Raji (cell line): ENCODE measurements around the gene ZBTB43.

Source experiments
- POLR2A ChIP-seq: IDR thresholded peaks from 2 replicates; pipeline ENCODE4 v1.6.1; 2011; ENCODE audit warnings: low read depth, low read length, control low read depth; ENCODE audit not compliant: insufficient read depth

Gene ZBTB43

DNA sequence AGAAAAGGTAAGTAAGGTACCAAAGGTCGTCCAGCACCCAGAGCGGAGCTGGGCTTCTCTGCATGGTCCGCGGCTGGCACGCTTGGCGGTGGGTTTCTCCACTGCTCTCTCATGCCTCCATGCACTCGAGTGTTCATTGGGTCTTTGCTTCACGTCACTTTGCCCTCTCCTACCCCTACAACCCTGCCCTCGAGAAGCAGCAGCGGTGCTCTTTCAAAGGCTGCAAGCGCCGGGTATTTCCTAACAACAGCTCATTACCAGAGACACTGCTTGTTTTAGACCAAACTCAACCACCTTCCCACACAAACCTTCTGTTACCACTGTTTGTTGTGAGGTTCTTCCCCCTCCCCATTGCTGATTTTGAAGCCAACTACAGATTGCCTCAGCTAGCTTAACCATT lies 34.1 kb downstream of the ZBTB43 start:
- TF ChIP-seq POLR2A = no peak

DNA sequence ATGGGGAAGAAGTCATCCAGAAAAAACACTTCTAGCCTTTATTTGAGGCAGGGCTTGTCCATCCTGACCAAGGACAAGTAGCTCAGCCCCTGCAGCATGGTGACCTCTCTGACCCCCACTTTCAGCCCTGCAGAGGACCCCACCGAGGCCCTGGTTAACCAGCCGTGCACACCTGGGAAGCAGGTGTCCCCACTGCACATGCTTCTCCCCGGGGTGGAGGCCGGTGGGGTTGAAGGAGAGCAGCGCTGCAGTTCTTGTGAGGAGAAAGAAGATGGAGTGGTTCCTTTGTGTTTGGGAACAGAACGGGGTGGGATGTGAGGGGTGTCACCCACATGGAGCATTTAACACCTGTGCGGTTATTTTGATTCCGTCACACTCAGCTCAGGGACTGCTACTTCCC lies 34.5 kb downstream of the ZBTB43 start:
- no peak for TF ChIP-seq POLR2A

DNA sequence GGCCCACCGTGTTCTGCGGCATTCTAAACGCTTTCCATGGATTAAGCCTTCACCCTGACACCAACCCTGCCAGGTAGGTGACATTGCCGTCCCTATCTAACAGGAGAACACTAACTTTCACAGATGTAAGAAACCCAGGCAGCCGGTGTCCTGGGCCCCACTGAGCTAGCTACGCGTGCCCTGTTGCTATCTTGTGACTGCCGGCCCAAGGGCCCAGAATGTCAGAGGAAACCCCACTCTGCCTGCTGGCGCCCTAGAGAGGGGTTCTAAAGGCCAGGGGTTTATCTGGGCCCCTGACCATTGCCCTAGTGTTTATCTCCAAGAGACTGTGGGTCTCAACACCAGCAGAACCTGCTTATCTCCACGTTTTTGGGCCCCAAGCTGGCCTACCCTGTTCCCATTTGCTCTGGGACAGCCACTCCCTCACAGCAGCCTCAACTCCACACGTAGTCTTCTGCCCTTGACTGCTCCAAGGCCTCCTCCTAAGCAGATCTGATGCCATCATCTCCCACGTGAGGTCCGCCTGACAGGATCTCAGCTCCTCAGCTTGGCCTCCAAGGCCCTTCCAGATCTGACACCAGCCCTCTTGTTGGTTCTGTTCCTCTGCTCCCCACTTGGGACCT lies 37.5 kb downstream of the ZBTB43 start:
- TF ChIP-seq POLR2A = no peak

DNA sequence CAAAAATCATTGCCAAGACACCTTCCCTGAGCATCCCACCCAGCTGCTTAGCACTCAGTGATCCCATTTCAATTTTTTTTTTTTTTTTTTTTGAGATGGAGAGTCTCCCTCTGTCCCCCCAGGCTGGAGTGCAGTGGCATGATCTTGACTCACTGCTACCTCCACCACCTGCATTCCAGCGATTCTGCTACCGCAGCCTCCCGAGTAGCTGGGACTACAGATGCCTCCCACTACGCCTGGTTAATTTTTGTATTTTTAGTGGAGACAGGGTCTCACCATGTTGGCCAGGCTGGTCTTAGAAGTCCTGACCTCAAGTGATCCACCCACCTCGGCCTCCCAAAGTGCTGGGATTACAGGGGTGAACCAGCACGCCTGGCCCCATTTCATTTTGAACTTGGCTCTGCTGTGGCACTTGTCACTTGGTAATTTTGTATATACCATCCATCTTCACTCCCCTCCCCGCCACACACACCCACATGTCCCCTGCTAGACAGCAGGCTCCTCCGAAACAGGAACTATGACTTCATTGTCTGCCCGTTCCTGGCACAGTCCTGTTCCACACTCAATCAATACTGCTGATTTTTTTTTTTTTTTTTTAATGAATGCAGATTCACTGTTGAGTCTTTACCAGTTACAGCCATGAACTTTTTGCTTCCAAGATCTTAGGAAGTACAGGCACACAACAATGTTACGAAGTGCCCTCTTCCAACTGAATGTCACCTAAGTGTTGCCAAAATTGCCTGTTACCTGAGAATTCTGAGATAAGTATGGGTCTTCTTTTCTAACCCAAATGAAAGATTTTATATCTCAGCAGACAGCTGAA lies 38.3 kb downstream of the ZBTB43 start:
- TF ChIP-seq POLR2A = no peak

DNA sequence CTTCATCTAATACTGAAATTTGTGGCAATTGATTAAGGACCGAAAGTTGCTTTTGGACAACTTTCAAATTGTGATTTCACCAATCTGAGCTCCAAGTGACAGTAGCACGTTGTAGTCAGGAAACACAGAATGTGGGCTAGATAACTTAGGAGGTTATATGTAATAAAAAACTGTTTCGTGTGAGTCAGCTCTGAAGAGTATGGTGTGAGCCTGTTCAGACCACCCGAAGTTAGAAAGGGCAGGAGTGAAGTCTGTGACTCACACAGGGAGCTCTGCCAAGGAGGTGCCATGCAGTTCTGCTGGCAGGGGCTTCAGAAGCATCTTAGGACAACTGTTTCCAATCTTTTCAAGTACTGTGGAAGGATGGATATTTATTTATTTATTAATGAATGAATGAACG lies 39.2 kb downstream of the ZBTB43 start:
- no peak for TF ChIP-seq POLR2A

DNA sequence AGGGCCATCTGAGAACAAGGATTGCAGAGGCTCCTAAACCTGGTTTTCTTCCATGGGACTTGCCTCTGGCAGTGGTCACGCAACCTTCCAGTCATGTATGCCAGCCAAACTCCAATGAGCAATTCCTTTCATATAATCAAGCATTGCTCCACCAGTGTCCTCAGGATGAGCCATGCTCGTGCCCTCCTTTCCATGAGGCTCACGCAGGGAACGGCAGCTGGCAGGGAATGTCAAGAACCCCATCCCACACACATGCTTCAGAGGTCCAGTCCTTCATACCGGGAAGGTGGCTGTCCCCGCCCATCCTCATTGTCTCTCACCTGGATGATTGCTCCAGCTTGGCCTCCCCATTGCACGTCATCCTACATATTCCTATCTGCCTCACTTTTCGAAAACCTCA lies 42.2 kb downstream of the ZBTB43 start:
- no peak for TF ChIP-seq POLR2A

DNA sequence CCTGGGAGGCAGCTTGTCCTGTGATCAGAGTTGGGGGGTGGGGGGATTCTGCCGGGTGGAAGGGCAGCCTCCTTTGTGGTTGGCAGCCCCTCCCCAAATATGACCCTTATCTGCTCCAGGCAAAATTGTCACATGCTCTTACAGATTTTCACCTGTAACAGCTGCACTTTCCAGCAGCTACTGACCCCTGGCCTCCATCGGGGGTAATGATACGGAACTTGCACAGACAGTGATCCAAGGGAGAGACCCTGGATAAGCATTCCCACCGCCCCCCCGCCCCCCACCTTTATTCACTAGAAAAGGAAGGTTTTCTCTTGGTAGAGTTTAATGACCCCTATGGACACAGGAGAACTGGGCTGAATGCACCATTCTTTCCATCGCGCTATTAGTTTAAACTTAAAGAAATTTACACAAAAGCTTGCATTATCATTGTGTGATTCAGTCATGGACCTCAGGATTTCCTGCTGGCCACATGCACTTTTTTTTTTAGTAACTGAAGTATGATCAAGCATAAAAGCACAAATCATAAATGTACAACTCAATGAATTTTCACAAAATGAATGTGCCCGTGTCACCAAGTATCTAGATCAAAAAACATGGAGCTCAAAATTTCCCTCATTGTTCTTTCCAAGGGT lies 44.9 kb downstream of the ZBTB43 start:
- TF ChIP-seq POLR2A = no peak

DNA sequence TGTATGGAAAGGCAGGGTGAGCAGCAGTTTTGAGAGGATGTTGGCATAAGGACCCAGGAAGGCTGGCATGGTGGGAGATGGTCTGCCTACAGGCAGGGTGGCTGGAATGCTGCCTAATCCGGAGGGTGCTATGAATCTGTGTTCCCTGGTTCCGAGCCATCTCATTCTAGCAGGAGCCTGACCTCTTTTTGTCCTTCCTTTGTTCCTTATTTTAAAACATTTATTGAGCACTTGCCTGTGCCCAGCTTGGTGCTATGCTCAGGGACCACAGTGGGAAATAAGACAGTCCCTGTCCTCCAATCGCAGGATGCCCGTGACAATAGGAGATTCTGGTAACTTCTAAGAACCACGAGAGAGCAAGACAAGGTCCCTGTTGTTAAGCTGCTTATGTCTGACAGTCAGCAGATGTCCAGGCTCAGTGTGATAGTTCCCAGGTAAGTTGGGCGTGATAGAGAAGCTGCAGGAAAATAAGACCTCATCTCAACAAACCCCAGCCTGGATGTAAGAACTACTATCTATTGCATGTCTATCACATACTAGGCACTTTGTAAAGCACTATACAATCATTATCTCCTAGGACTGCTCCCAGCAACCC lies 46.5 kb downstream of the ZBTB43 start:
- TF ChIP-seq POLR2A = no peak

DNA sequence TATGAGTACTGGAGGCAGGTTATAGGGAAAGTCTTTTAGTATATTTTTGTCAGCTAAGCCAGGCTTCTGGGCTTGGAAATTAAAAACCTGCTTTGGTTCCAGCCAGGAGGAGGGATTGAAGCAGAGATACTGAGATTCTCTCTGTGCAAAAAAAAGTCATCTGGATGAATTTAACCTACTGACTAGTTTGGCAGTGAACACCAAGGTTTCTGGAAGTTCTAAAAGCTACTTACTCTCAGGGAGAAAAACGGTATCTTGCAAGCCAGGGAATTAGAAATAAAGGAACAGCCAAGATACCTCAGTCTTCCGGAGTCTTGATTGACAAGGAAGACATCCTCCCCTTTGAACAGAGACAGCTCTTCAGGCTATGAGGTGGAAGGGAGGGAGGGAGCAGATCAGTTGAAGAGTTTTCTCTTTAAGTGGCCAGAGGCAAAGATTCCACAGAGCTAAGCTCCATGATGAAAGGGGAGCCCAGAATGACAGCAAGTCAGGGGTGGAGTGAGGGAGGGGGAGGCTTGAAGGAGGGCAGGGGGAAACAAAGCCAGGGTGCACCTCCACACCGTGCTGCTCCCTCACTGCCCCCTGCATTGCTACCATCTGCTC lies 47.3 kb downstream of the ZBTB43 start:
- no peak for TF ChIP-seq POLR2A

DNA sequence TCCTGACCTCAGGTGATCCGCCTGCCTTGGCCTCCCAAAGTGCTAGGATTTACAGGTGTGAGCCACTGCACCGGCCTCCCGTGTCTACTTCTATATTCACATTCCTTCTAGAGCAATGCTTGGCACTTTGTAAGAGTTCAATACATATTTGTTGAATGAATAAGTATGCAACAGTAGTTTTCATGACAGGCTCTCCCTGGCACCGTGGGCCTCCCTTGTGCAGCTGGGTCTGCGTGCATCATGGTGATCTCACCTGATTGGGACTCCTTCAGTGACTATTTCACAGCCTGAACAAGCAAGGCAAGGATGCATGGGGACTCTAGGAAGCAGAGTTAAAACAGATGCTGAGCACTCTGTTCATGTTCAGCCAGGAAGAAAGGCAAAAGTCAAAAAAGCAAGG lies 48.8 kb downstream of the ZBTB43 start:
- no peak for TF ChIP-seq POLR2A

DNA sequence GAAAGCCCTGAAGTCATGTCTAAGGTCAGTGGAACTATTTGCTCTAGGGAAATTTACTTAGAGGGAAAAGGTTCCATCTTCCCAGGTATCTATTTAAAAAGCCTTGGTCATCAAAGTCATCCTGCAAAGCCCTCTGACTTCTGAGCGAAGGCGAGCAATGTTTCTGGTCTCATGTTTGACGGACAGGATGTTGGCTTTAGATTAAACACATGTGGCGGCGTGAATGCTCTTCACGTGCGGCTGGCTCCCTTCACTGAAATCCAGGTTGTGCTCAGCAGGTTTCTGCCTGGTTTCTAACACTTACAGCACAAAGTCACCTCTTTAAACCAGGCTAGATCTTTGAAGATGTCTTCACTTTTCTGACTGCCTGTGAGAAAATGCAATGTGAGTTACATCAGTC lies 49.9 kb downstream of the ZBTB43 start:
- TF ChIP-seq POLR2A = no peak

DNA sequence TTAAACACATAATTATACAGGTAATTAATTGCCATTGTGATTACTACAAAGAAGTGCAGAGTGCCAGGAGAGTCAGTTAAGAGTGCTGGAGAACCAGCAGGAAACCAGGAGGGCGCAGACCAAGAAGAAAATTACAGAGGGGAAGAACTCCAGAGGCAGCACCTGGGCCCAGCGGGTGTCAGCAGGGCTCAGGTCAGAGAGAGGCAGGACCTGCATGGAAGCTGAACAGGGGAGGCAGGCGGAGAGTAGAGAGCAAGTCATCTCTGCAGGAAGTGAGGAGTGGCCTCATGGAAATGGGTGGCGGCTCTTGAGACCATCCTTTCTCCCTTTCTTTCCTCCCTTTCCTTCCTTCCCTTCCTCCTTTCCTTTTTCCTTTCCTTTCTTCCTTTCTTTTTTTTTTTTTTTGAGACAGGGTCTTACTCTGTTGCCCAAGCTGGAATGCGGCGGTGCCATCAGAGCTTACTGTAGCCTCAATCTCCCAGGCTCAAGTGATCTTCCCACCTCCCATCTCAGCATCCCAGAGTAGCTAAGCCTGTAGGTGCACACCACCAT lies 51.6 kb downstream of the ZBTB43 start:
- no peak for TF ChIP-seq POLR2A

DNA sequence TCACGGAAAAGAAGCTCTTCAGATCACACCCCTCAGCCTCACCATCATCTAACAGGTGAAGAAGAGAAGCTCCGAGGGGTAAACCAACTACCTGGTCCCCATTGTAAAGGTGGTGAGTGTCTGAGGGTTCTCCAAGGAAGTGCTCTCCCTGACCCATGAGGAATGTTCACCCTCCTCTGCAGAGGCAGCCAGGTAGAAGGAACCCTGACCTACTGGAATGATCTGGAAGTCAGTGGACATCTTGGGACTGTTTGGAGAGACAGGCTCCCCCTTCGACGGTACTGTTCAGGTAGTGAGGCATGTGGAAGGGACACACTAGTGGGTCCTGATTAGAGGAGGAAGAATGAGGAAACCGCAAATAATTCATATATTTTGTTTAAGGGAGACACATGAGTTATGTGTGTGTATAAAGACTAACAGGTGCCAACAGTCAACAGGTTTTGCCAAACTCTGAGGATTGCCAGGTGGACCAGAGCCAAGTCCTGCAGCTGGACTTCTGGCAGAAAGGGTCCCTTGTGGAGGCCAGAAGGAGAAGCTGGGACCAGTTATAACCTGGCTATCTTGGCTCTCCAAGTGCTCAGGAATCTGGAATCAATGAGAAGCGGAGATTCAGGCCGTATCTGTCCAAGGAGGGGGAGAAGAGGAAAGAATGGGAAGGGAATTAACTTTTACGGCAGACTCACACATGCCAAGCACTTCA lies 52.6 kb downstream of the ZBTB43 start:
- no peak for TF ChIP-seq POLR2A

DNA sequence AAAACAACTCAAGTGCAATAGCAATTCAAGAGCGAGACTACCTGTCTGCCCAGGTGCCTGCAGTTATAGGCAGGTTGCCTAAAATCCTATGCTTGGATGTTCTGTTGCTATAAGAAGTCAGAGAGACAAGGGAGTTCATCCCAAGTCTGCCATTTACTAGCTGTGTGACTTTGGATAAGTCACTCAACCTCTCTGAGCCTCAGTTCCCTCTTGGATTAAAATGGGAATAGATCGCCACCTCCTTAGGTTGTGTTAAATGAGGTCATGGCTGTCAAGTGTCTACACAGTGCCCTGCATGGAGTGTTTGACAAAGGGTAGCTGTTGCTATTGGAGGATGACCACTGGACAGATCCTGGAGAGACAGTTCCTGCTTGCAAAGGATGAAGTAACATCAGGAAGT lies 54.3 kb downstream of the ZBTB43 start:
- no peak for TF ChIP-seq POLR2A
